DLD1 (cell line): ENCODE results near the gene SLC25A24.
"Not testable (repeated sequence)": the region's sequence is repeated elsewhere in the genome, so short reads cannot be mapped to it uniquely, and the experiment has no call there.

Experiments
- in situ Hi-C: cut with HindIII; loops from 2 replicates; pipeline ENCODE4 v1.10.0; 2017; ENCODE audit warnings: low sequenced_read_pairs

SLC25A24 gene

GRCh38 chr1:108140177-108140576, 60.0 kb downstream of the SLC25A24 start:
- in situ Hi-C loops: no loop called here

DNA sequence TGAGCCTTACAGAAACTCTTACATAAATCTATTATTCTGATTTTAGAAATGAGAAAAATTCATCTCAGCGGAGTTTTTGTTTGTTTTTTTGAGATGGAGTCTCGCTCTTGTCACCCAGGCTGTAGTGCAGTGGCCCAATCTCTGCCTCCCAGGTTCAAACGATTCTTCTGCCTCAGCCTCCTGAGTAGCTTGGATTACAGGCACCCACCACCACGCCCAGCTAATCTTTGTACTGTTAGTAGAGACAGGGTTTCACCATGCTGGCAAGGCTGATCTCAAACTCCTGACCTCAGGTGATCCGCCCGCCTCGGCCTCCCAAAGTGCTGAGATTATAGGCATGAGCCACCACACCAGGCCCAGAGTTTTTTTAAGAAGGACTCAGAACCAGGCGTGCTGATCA, 60.6 kb downstream of the SLC25A24 start:
- in situ Hi-C loops: not testable (repeated sequence)

- in situ Hi-C loops: not testable (repeated sequence)
Observed at GRCh38 chr1:108133148-108133547, 67.0 kb downstream of the SLC25A24 start.

DNA sequence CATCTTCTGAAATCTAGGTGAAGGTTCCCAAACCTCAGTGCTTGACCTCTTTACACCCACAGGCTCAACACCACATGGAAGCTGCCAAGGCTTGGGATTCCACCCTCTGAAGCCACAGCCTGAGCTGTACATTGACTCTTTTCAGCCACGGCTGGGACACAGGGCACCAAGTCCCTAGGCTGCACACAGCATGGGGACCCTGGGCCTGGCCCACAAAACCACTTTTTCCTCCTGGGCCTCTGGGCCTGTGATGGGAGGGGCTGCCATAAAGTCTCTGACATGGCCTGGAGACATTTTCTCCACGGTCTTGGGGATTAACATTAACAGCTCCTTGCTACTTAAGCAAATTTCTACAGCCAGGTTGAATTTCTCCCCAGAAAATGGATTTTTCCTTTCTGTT, 67.8 kb downstream of the SLC25A24 start:
- in situ Hi-C loops: not testable (repeated sequence)

DNA sequence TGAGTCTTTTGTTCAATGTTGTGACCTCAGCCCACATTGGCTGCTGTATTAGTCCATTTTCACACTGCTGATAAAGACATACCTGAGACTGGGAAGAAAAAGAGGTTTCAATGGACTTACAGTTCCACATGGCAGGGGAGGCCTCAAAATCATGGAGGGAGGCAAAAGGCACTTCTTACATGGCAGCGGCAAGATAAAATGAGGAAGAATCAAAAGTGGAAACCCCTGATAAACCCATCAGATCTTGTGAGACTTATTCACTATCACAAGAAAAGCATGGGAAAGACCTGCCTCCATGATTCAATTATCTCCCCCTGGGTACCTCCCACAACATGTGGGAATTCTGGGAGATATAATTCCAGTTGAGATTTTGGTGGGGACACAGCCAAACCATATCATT, 68.9 kb downstream of the SLC25A24 start:
- in situ Hi-C loops: not testable (repeated sequence)

GRCh38 chr1:108130794-108131193, 69.3 kb downstream of the SLC25A24 start:
- in situ Hi-C loops: no loop called here

DNA sequence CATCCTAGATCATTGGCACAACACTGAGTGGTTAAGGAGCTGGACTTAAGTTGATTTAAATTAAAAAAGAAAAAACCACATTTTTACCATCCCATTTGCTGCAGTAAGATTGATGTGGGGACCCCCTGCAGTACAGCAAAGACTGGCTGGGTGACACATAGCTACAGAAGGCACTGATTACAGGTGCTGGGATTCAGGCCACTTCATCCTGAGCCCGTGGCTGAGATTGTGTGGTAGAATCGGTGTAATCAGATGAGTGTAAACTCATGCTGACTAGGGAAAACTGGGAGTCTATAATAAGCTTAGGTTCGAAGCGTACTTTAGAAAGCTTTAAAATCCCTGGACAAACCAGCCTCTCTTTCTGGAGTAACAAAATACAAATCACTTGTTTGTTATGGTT, 70.1 kb downstream of the SLC25A24 start:
- in situ Hi-C loops: no loop called here

- in situ Hi-C loops: no loop called here
Observed at GRCh38 chr1:108125312-108126138, 74.6 kb downstream of the SLC25A24 start.

GRCh38 chr1:108124622-108125311, 75.4 kb downstream of the SLC25A24 start:
- in situ Hi-C loops: no loop called here

- in situ Hi-C loops: no loop called here
Observed at GRCh38 chr1:108124023-108124422, 76.1 kb downstream of the SLC25A24 start.

DNA sequence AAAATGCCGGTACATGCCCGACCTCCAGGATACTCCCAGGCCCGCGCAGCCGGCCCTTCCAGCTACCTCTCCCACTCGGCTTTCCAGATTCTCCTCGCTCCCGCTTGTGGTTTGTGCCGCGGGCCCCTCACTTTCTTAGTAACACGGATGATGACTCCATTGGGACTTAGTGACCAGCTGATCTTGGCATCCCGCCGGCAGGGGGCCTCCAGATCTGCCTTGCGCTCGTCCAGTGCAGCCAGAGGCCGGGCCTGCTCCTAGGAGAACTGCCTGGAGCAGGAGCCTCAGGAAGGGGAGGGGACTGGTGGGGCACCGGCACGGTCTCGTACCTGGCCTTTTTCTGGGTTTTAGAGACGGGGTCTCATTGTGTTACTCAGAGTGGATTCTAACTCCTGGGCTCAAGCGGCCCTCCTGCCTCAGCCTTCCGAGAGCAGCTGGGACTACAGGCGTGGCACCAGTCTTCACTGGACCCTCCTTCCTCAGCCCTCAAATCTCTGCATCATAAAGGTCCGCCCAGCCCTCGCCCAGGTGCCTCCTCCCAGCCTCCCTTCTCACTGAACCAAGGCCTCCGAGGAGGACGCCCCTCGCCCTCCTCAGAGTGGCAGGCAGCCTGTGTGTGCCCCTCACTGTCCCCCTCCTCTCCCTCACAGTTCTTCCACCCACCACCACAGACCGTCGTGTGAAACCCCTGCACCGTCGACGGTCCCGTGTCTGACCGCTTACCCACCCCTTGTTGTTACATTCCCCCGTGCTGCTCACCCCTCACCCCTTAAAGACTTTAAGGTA, 78.6 kb downstream of the SLC25A24 start:
- in situ Hi-C loops: no loop called here

- in situ Hi-C loops: no loop called here
Observed at GRCh38 chr1:108120163-108120562, 80.0 kb downstream of the SLC25A24 start.

DNA sequence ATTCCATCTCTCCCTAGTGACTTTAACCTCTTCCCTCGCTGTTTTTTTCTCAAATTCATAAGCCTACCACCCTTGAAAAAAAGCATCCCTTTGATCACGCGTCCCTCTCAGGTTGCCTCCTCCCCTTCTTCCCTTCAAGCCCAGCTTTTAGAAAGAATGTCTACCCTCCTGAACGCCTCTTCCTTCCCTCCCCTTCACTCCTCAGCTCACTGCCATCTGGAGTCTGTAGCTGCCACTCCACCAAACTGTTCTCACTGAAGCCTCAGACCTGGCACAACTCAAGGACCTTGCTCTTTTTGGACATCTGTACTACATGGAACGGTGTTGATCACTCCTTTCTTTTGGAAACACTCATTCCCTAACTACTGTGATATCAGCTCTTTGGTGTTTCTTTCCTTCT, 80.6 kb downstream of the SLC25A24 start:
- in situ Hi-C loops: no loop called here

GRCh38 chr1:108117945-108118902, 81.9 kb downstream of the SLC25A24 start:
- in situ Hi-C loops: no loop called here

DNA sequence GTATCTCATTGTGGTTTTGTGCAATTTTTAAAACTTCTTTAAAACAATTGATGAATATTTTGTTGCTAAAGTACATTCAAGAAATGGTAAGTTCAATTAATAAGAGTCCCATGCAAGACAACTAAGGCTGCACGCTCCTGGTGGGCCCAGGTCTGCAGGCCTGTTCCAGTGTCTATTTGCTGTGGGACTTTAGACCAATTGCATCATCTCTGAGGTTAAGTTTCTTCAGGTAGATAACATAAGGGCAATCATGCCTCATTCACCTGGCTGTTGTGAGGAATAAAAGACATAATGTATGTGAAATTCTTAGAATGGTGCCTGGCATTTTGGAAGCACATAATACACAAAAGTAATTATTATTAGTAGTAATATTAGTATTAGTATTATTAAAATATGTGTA, 82.9 kb downstream of the SLC25A24 start:
- in situ Hi-C loops: no loop called here

DNA sequence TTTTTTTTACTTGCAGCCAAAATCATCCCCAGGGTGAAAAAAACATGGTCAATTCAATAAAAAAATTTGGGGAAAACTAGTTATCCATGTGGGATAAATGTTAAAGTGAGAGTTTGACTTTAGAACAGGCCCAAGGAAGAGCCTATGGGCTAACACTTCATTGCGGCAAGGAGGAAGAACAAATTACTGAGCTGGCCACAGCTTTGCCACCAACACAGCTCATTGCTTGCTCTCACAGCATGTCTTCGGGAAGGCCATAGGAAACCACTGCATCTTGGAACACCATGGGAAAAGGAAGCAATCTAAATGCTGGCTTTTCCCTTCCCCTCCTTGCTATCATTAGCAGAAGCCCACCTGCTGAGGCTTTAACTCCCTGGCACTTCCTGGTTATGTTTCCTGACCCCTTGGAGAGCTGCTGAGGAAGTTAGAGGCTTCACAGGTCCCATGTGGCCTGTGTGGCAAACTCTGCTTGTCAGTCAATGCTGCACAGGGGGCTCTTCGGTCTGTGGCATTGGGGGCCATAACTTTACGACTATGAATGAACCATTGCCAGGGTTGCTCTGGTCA, 86.0 kb downstream of the SLC25A24 start:
- in situ Hi-C loops: no loop called here

DNA sequence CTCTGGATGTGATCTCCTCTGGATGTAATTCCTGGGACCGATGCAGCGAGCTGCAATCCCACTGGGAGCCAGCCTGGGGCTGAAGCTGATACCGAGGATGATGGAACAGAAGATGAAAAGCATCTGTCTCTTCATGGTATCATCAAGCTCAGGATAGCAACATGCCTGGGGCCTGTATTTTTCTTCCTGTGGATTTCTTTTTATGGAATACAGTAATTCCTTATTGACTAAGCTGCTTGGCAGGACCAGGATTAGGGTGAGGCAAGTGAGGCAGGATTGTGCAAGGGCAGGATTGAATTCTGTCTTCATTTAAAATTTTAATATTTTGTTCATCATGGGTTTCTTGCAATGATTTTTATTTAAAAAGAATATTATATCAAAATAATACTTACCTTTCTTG, 86.6 kb downstream of the SLC25A24 start:
- in situ Hi-C loops: no loop called here

GRCh38 chr1:108109295-108109973, 90.7 kb downstream of the SLC25A24 start:
- in situ Hi-C loops: no loop called here

- in situ Hi-C loops: no loop called here
Observed at GRCh38 chr1:108108119-108108518, 92.0 kb downstream of the SLC25A24 start.

- in situ Hi-C loops: no loop called here
Observed at GRCh38 chr1:108107658-108108057, 92.5 kb downstream of the SLC25A24 start.
